ENCODE results near the gene SERPINB8.

SERPINB8 gene

GRCh38 chr18:64009305-64009704 is 39.4 kb downstream of the SERPINB8 start:
- no peak for TF ChIP-seq YY1 (IDR thresholded peaks at IDR 0.05; ENCODE audit: low read depth)
- no peak for TF ChIP-seq TCF12 (IDR thresholded peaks at IDR 0.05; ENCODE audit: low read depth)
- TF ChIP-seq USF1 (IDR thresholded peaks at IDR 0.05): no peak
- no peak for TF ChIP-seq EGR1 (IDR thresholded peaks at IDR 0.05)
- no peak for TF ChIP-seq CREB1 (IDR thresholded peaks at IDR 0.05; ENCODE audit: low read depth)
- no peak for TF ChIP-seq CEBPB (IDR thresholded peaks at IDR 0.05)
- no peak for TF ChIP-seq EP300 (IDR thresholded peaks at IDR 0.05; ENCODE audit: borderline replicate concordance)
- no peak for TF ChIP-seq REST (IDR thresholded peaks at IDR 0.05; ENCODE audit: low read depth)
- TF ChIP-seq MAX (IDR thresholded peaks at IDR 0.05): no peak
- no peak for TF ChIP-seq RAD21 (IDR thresholded peaks at IDR 0.05; ENCODE audit: low read depth)
- no peak for TF ChIP-seq TAF1 (IDR thresholded peaks at IDR 0.05; ENCODE audit: low read depth)
- no peak for TF ChIP-seq ZBTB7A (IDR thresholded peaks at IDR 0.05; ENCODE audit: low read depth)

- TF ChIP-seq EGR1 (IDR thresholded peaks at IDR 0.05) (no peak), TAF1 (IDR thresholded peaks at IDR 0.05; ENCODE audit: low read depth) (no peak), ZBTB7A (IDR thresholded peaks at IDR 0.05; ENCODE audit: low read depth) (no peak), YY1 (IDR thresholded peaks at IDR 0.05; ENCODE audit: low read depth) (no peak), TEAD4 (IDR thresholded peaks at IDR 0.05) (no peak), EP300 (IDR thresholded peaks at IDR 0.05; ENCODE audit: borderline replicate concordance) (no peak), FOXM1 (IDR thresholded peaks at IDR 0.05; ENCODE audit: borderline replicate concordance, low read depth) (no peak), REST (IDR thresholded peaks at IDR 0.05; ENCODE audit: low read depth) (no peak), USF1 (IDR thresholded peaks at IDR 0.05) (no peak), NFIC (IDR thresholded peaks at IDR 0.05) (no peak), RAD21 (IDR thresholded peaks at IDR 0.05; ENCODE audit: low read depth) (no peak), TCF12 (IDR thresholded peaks at IDR 0.05; ENCODE audit: low read depth) (no peak), MAX (IDR thresholded peaks at IDR 0.05) (no peak), CEBPB (IDR thresholded peaks at IDR 0.05) (no peak), CREB1 (IDR thresholded peaks at IDR 0.05; ENCODE audit: low read depth) (no peak)
Observed at GRCh38 chr18:64011513-64011912, 41.6 kb downstream of the SERPINB8 start.

GRCh38 chr18:64017870-64018269 is 48.0 kb downstream of the SERPINB8 start:
- peak; percentile 54 for TF ChIP-seq RAD21 (IDR thresholded peaks at IDR 0.05; ENCODE audit: low read depth)
- TF ChIP-seq CREB1 (IDR thresholded peaks at IDR 0.05; ENCODE audit: low read depth): no peak
- TF ChIP-seq EGR1 (IDR thresholded peaks at IDR 0.05): no peak

- TF ChIP-seq TAF1 (IDR thresholded peaks at IDR 0.05; ENCODE audit: low read depth): no peak
Observed at GRCh38 chr18:64019922-64020756, 50.3 kb downstream of the SERPINB8 start.

- TF ChIP-seq CEBPB (IDR thresholded peaks at IDR 0.05) (no peak), CREB1 (IDR thresholded peaks at IDR 0.05; ENCODE audit: low read depth) (no peak), YY1 (IDR thresholded peaks at IDR 0.05; ENCODE audit: low read depth) (no peak), EGR1 (IDR thresholded peaks at IDR 0.05) (no peak), EP300 (IDR thresholded peaks at IDR 0.05; ENCODE audit: borderline replicate concordance) (no peak), RAD21 (IDR thresholded peaks at IDR 0.05; ENCODE audit: low read depth) (no peak), TEAD4 (IDR thresholded peaks at IDR 0.05) (no peak), NFIC (IDR thresholded peaks at IDR 0.05) (no peak), USF1 (IDR thresholded peaks at IDR 0.05) (no peak), TCF12 (IDR thresholded peaks at IDR 0.05; ENCODE audit: low read depth) (no peak), TAF1 (IDR thresholded peaks at IDR 0.05; ENCODE audit: low read depth) (no peak), FOXM1 (IDR thresholded peaks at IDR 0.05; ENCODE audit: borderline replicate concordance, low read depth) (no peak), MAX (IDR thresholded peaks at IDR 0.05) (no peak), REST (IDR thresholded peaks at IDR 0.05; ENCODE audit: low read depth) (no peak), ZBTB7A (IDR thresholded peaks at IDR 0.05; ENCODE audit: low read depth) (no peak)
Observed at GRCh38 chr18:64026350-64026749, 56.5 kb downstream of the SERPINB8 start.
